Neural crest cell (in vitro differentiated cells): ENCODE data around the gene SUMF2. TPM values are rescaled to one million over a fixed set of nuclear protein-coding genes. Genes with fewer than 3 reads are reported as not detected.
"Not testable (repeated sequence)": the region's sequence is repeated elsewhere in the genome, so short reads cannot be mapped to it uniquely, and the experiment has no call there.

Experiments used
- DNase-seq: peaks from one replicate; pipeline ENCODE4 v3.0.0; 2021; ENCODE audit warnings: low read depth, mixed read lengths, low spot score
- H3K27ac Mint-ChIP-seq: one replicate; pipeline ENCODE4 v1.8.0; 2021; ENCODE audit warnings: mild to moderate bottlenecking, mixed read lengths; ENCODE audit not compliant: unreplicated experiment
- H3K27me3 Mint-ChIP-seq: 2 replicates; pipeline ENCODE4 v1.8.0; 2021; ENCODE audit warnings: low read depth, mild to moderate bottlenecking, mixed read lengths
- H3K36me3 Mint-ChIP-seq: 2 replicates; pipeline ENCODE4 v1.8.0; 2021; ENCODE audit warnings: low read depth, mild to moderate bottlenecking, mixed read lengths
- H3K4me1 Mint-ChIP-seq: 2 replicates; pipeline ENCODE4 v1.8.0; 2021; ENCODE audit warnings: mixed read lengths
- H3K4me3 Mint-ChIP-seq: one replicate; pipeline ENCODE4 v1.8.0; 2021; ENCODE audit warnings: mild to moderate bottlenecking, mixed read lengths
- H3K9me3 Mint-ChIP-seq: 2 replicates; pipeline ENCODE4 v1.8.0; 2021; ENCODE audit warnings: mixed read lengths
- CTCF ChIP-seq: fragments of 200-600 bp; sonication (generic); conservative IDR thresholded peaks from 2 replicates; pipeline ENCODE4 v1.5.0; 2021; ENCODE audit warnings: antibody characterized with exemption, mild to moderate bottlenecking
- total RNA-seq: library from RNA; stranded (reverse); gene quantifications from 2 replicates; pipeline ENCODE4 v1.2.1, GENCODE V29; 2021

Gene SUMF2
- total RNA-seq, 1 donor from 2014 or later = 85.9 TPM

DNA sequence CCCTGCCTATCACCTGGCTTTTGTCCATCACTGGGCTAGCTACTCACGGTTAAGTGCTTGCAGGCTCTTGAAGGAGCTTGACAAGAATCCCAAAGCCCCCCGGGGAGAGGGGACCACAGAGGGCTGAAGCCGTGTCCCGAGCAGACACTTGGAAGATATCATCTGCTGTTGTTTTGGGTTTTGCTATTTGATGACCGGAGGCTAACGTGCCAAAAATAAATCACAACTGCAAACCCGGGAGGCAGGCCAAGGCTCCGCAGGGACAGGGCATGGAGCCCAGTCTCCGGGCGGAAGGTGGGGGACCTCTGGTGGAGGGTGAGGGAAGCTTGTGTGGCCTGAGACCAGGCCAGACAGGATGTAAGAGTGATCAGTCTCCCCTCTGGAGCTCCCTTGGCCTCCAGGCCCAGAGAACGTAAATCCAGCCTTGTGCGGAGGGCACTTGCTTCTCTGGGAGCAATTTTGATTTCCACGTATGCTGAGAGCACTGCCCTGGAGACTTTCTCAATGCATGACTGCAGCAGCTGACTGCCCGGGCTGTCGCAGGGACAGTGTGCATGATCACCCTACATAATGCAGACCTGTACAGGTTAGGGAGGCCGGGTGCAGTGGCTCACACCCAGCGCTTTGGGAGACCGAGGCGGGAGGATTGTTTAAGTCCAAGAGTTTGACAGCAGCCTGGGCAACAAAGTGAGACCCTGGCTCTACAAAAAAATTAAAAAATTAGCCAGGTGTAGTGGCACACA lies 28.9 kb downstream of the SUMF2 start, which contains the start of gene PHKG1:
Gene PHKG1, minus strand, starts transcription at position 164 of the 743 bp plus-strand sequence. CDS start 4,011 bp downstream, outside the sequence.
- Mint-ChIP-seq H3K4me3 (no peak within 1 kb of the TSS), H3K27ac (no peak within 1 kb of the TSS), H3K9me3 (no peaks in the 10 kb centered on the region), H3K36me3 (peaks cover 2% of the 10 kb centered on the region), H3K27me3 (no peaks in the 10 kb centered on the region), H3K4me1 (no peaks in the 10 kb centered on the region)
- TF ChIP-seq CTCF = peak; percentile 22
- DNase-seq = no peak

DNA sequence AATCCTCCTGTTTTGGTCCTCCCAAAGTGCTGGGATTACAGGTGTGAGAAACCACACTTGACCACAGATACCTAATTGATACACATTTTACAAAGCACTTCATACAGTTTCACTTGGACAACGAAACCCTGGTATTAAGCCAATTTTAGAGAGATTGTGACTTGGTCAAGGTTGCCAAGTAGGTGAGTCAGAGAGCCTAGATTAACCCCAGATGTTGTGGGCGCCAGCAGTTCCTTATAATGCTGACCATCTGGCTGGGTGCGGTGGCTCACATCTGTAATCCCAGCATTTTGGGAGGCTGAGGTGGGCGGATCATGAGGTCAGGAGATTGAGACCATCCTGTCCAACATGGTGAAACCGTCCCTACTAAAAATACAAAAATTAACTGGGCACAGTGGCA lies 33.6 kb downstream of the SUMF2 start:
- no peak for TF ChIP-seq CTCF
- no peak overlapping the region for H3K4me3 Mint-ChIP-seq
- H3K4me1 Mint-ChIP-seq = no peaks in the 10 kb centered on the region
- peaks cover 5% of the 10 kb centered on the region for H3K36me3 Mint-ChIP-seq
- H3K27me3 Mint-ChIP-seq = no peaks in the 10 kb centered on the region
- no peak for DNase-seq
- no peaks in the 10 kb centered on the region for H3K9me3 Mint-ChIP-seq
- H3K27ac Mint-ChIP-seq = no peak overlapping the region

- not testable (repeated sequence) for H3K36me3 Mint-ChIP-seq, H3K4me1 Mint-ChIP-seq, H3K9me3 Mint-ChIP-seq, H3K4me3 Mint-ChIP-seq, DNase-seq, H3K27me3 Mint-ChIP-seq
- peak overlapping the region; percentile 57 for H3K27ac Mint-ChIP-seq
Measured at GRCh38 chr7:56098187-56099008, 34.3 kb downstream of the SUMF2 start.

DNA sequence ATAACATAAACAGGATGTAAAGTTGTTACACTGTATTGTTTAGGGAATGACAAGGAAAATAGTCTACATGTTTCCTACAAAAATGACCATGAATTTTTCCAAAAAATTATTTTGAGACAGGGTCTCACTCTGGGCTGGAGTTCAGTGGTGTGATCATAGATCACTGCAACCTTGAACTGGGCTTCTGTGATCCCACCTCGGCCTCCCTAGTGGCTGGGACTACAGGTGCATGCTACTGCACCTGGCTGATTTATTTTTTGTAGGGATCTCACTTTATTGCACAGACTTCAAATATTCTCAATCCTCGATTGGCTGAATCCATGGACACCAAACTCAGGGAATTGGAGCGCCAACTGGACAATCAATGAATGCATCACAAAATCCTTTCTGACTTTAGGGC lies 35.6 kb downstream of the SUMF2 start:
- H3K4me3 Mint-ChIP-seq = no peak overlapping the region
- H3K27me3 Mint-ChIP-seq = no peaks in the 10 kb centered on the region
- H3K36me3 Mint-ChIP-seq = peaks cover 12% of the 10 kb centered on the region
- no peaks in the 10 kb centered on the region for H3K9me3 Mint-ChIP-seq
- no peak overlapping the region for H3K27ac Mint-ChIP-seq
- no peak for TF ChIP-seq CTCF
- no peaks in the 10 kb centered on the region for H3K4me1 Mint-ChIP-seq
- DNase-seq = no peak

DNA sequence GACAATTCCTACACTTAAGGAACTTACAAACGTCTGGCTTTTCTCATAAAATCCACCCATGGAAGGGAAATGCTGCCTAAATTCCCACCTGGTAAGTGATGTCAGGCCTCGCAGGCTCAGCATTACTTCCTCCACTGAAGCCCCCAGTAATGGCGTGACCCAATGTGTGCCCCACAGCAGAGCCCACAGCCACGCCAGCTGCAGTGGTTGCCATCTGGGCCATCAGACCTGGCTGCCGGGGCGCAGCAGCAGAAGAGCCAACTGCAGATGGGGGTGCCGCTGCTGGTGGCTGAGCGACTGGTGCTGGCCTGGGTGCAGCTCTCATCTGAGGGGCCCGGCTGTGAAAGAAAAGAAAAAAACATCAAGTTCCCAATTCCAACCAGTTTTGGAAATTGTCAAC lies 40.1 kb downstream of the SUMF2 start:
- not testable (repeated sequence) for H3K27ac Mint-ChIP-seq, DNase-seq, H3K4me3 Mint-ChIP-seq, H3K9me3 Mint-ChIP-seq
- H3K27me3 Mint-ChIP-seq = peaks cover 15% of the 10 kb centered on the region
- peaks cover 20% of the 10 kb centered on the region for H3K4me1 Mint-ChIP-seq
- H3K36me3 Mint-ChIP-seq = peaks cover 21% of the 10 kb centered on the region

GRCh38 chr7:56105508-56105907 lies 41.4 kb downstream of the SUMF2 start:
- no peak for TF ChIP-seq CTCF
- Mint-ChIP-seq H3K27ac (peak overlapping the region; percentile 96), H3K27me3 (peaks cover 21% of the 10 kb centered on the region), H3K9me3 (peaks cover 3% of the 10 kb centered on the region), H3K4me3 (peak overlapping the region; percentile 97), H3K36me3 (peaks cover 21% of the 10 kb centered on the region), H3K4me1 (peaks cover 20% of the 10 kb centered on the region)
- no peak for DNase-seq
